Hindlimb muscle (tissue), 1 donor: ENCODE measurements around the gene OXT. TPM values are rescaled to one million over a fixed set of nuclear protein-coding genes. Genes with fewer than 3 reads are reported as not detected.
"Not testable (repeated sequence)": the region's sequence is repeated elsewhere in the genome, so short reads cannot be mapped to it uniquely, and the experiment has no call there.

Source experiments
- DNase-seq: peaks from one replicate; pipeline ENCODE4 v3.0.0-alpha.2; 2013
- polyA plus RNA-seq: library from polyadenylated mRNA; unstranded; fragments of 120-200 nt; gene quantifications from one replicate; pipeline ENCODE4 v1.2.1, GENCODE V29; 2013; ENCODE audit not compliant: insufficient read length

OXT gene
- polyA plus RNA-seq, result 0.50 TPM

GRCh38 chr20:3071610-3072529 is at the start of gene OXT:
OXT (plus strand) TSS chr20:3071620; CDS start chr20:3071656, 36 bp downstream.
- peak; percentile 59 for DNase-seq

DNA sequence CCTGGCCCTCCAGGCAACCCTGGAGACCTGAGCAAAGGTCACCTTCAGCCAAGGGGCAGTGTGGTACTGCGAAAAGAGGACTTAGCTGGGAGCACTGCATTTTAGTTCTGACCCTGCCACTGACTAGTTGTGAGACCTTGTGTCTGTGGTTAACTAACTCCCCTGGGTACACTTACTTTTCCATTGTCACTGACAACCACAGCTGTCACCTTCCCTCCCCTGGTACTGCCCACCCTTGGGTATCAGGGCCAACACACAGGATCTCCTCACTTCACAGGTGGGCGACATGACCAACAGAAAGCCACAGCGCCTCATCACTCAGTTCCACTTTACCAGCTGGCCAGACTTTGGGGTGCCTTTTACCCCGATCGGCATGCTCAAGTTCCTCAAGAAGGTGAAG is 49.6 kb upstream of the OXT start:
- no peak for DNase-seq

GRCh38 chr20:3022559-3023490 is 48.6 kb upstream of the OXT start:
- DNase-seq, result not testable (repeated sequence)

- no peak for DNase-seq
These were observed 43.4 kb upstream of the OXT start for GRCh38 chr20:3027987-3028386.

GRCh38 chr20:3031524-3032147 is 39.8 kb upstream of the OXT start:
- no peak for DNase-seq

GRCh38 chr20:3032624-3033023 is 38.8 kb upstream of the OXT start:
- DNase-seq, result no peak

DNA sequence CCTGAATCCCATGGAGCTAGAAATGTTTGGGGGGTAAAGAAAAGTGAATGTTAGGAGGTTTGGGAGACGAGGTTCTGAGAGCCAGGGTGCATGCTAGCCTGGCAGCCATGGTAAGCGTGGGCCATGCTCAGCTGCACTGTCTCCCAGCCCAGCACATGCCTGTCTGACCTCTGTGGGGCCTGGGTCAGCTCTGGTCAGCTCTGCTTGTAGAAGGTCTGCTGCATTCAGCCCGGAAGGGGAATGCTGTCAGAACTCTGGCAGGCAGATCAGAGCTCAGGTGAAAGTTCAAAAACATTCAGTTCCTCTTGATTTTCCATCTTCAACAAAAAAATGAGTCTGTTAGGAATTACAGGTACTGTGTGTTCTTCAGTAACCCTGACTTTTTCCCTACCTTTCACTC is 33.8 kb upstream of the OXT start:
- DNase-seq, result no peak

GRCh38 chr20:3038454-3038853 is 33.0 kb upstream of the OXT start:
- DNase-seq, result no peak

- no peak for DNase-seq
These were observed 32.0 kb upstream of the OXT start for GRCh38 chr20:3039426-3039825.

DNA sequence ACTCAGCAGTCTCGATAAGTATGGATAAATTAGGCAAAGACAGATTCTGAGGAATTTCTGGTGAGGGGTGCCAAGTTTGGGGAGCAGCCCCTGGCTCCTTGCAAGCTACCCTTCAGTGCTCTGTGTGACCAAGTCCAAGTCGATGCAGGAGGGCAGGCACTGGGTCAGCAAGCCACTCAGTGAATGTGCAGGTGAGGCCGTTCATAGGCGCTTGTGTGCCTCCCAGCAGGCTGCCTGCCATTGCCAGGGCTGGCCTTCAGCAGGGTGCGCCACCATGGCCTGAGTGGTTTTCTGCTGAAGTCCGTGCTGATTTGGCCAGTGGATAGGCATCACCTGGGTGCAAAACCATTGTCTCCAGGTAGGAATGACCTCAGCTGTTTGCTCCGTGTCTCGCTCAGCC is 31.3 kb upstream of the OXT start:
- DNase-seq, result no peak

- no peak for DNase-seq
These were observed 29.5 kb upstream of the OXT start for GRCh38 chr20:3041854-3042409.

DNA sequence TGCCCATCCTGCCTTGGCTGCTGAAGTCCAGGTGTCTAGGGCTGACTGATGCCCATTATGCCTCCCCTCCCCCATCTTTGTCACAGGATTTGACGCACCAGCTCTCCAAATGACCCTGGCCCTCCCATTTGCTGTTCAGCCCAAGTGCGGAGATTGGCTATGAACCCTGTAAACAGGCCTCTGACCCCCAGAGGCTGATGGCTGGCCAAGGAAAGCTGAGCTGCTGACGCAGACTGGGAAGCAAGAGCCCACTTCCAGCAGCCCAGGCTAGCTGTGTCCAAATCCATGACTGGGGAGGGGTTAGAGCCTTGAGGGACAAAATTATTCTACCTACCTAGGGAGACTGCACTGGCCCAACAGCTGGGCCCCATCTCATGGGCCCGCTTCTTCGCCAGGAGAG is 28.8 kb upstream of the OXT start:
- DNase-seq, result peak; percentile 62

- DNase-seq, result no peak
These were observed 28.1 kb upstream of the OXT start, which contains the start of gene GNRH2 for GRCh38 chr20:3043322-3043721. GNRH2 (plus strand) TSS chr20:3043622; CDS start chr20:3044415, 793 bp downstream.

GRCh38 chr20:3044336-3044965 is 27.0 kb upstream of the OXT start:
- no peak for DNase-seq

GRCh38 chr20:3045042-3045815 is 26.2 kb upstream of the OXT start:
- DNase-seq, result no peak

DNA sequence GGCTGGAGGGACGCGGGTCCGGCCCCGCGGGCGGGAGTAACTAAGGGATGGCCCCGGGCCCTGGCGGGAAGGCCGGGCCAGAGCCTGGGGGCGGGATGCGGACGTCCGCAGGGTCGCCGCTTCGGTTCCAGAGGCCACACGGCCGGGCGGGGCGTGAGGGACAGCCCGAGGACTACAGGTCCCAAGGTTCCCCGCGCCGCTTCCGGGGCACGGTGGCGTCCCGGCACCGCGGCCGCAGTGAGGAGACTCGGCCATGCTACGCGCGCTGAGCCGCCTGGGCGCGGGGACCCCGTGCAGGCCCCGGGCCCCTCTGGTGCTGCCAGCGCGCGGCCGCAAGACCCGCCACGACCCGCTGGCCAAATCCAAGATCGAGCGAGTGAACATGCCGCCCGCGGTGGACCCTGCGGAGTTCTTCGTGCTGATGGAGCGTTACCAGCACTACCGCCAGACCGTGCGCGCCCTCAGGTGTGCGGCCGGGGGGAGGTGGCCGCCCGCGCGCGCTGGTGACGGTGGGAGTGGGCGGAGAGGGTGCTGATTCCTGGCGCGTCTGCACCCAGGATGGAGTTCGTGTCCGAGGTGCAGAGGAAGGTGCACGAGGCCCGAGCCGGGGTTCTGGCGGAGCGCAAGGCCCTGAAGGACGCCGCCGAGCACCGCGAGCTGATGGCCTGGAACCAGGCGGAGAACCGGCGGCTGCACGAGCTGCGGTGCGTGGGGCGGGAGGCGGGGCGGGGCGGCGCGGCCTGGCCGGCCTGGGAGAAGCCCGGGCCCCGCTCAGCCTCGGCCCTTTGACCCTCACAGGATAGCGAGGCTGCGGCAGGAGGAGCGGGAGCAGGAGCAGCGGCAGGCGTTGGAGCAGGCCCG is 25.4 kb upstream of the OXT start, which contains the start of gene MRPS26:
MRPS26 (plus strand) TSS at position 237 of the 861 bp plus-strand sequence; CDS start at position 254, 17 bp downstream.
- DNase-seq, result peak; percentile 93

- DNase-seq, result no peak
These were observed 24.6 kb upstream of the OXT start for GRCh38 chr20:3046677-3047462.

- no peak for DNase-seq
These were observed 23.7 kb upstream of the OXT start for GRCh38 chr20:3047486-3048419.
